Measurements from ENCODE around the gene NPSR1. TPM values are rescaled to one million over a fixed set of nuclear protein-coding genes. Genes with fewer than 3 reads are reported as not detected.
"Not testable (repeated sequence)": the region's sequence is repeated elsewhere in the genome, so short reads cannot be mapped to it uniquely, and the experiment has no call there.

NPSR1 gene
- polyA plus RNA-seq, 12 donors = 0.21 to 0.99 (median 0.28) TPM; not detected in 2

- no peak for DNase-seq
Measured at GRCh38 chr7:34835901-34836600, 178.0 kb downstream of the NPSR1 start.

GRCh38 chr7:34837316-34837715, 179.3 kb downstream of the NPSR1 start:
- DNase-seq = no peak

- no peak for DNase-seq
Measured at GRCh38 chr7:34837801-34838201, 179.8 kb downstream of the NPSR1 start.

- no peak for DNase-seq
Measured at GRCh38 chr7:34838329-34838728, 180.3 kb downstream of the NPSR1 start.

GRCh38 chr7:34839645-34840044, 181.6 kb downstream of the NPSR1 start:
- DNase-seq = no peak

GRCh38 chr7:34840176-34840785, 182.3 kb downstream of the NPSR1 start:
- no peak for DNase-seq

- DNase-seq = no peak
Measured at GRCh38 chr7:34841326-34841725, 183.3 kb downstream of the NPSR1 start.

GRCh38 chr7:34842782-34843181, 184.8 kb downstream of the NPSR1 start:
- no peak for DNase-seq

- DNase-seq = no peak
Measured at GRCh38 chr7:34844406-34844805, 186.4 kb downstream of the NPSR1 start.

GRCh38 chr7:34844936-34845665, 187.1 kb downstream of the NPSR1 start:
- DNase-seq = no peak

GRCh38 chr7:34845666-34846361, 187.8 kb downstream of the NPSR1 start:
- no peak for DNase-seq

GRCh38 chr7:34846976-34847375, 189.0 kb downstream of the NPSR1 start:
- DNase-seq = no peak

GRCh38 chr7:34848670-34849069, 190.7 kb downstream of the NPSR1 start:
- DNase-seq = no peak

- no peak for DNase-seq
Measured at GRCh38 chr7:34849163-34849960, 191.3 kb downstream of the NPSR1 start.

GRCh38 chr7:34849986-34850385, 192.0 kb downstream of the NPSR1 start:
- DNase-seq = no peak

GRCh38 chr7:34850681-34851080, 192.7 kb downstream of the NPSR1 start:
- DNase-seq = no peak

GRCh38 chr7:34851431-34851830, 193.4 kb downstream of the NPSR1 start:
- DNase-seq = no peak

GRCh38 chr7:34858444-34858843, 200.4 kb downstream of the NPSR1 start:
- DNase-seq = not testable (repeated sequence)

GRCh38 chr7:34859281-34859680, 201.3 kb downstream of the NPSR1 start:
- not testable (repeated sequence) for DNase-seq

GRCh38 chr7:34866222-34866621, 208.2 kb downstream of the NPSR1 start:
- not testable (repeated sequence) for DNase-seq

- not testable (repeated sequence) for DNase-seq
Measured at GRCh38 chr7:34867341-34867740, 209.3 kb downstream of the NPSR1 start.

Data from muscle of arm (tissue), 12 donors.